ENCODE results near the gene ZNF319. TPM values are rescaled to one million over a fixed set of nuclear protein-coding genes. Genes with fewer than 3 reads are reported as not detected.
A peak's percentile ranks its signal among the peaks of the same experiment; 100 is the strongest.

The ZNF319 gene
- total and polyA plus RNA-seq, 2 experiments from 2014 or later: 1.7 to 10.0 TPM

DNA sequence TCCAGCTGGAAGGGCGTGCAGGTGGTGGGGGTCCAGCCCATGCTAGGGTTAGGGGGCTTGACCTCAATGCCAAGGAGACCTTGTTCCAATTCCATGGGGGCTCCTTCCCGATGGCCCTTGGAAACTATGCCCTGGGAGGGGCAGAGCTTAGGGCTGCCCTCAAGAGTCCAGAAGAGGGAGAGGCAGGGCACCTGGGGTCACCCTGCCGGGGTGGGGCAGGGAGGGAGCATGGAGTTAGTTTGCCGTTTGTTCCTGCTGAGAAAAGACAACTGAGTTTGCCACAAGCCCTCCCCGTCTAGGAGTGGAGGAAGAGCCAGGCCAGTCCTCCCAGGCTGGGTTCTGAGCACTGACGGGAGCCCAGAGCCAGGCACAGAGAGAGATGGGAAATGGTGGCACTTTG is 46.5 kb upstream of the ZNF319 start (continued):
- TF ChIP-seq EZH2 (IDR thresholded peaks at IDR 0.05; ENCODE audit: low read depth, unreplicated experiment) (no peak), JUNB (IDR thresholded peaks at IDR 0.05; ENCODE audit: unreplicated experiment) (no peak)

DNA sequence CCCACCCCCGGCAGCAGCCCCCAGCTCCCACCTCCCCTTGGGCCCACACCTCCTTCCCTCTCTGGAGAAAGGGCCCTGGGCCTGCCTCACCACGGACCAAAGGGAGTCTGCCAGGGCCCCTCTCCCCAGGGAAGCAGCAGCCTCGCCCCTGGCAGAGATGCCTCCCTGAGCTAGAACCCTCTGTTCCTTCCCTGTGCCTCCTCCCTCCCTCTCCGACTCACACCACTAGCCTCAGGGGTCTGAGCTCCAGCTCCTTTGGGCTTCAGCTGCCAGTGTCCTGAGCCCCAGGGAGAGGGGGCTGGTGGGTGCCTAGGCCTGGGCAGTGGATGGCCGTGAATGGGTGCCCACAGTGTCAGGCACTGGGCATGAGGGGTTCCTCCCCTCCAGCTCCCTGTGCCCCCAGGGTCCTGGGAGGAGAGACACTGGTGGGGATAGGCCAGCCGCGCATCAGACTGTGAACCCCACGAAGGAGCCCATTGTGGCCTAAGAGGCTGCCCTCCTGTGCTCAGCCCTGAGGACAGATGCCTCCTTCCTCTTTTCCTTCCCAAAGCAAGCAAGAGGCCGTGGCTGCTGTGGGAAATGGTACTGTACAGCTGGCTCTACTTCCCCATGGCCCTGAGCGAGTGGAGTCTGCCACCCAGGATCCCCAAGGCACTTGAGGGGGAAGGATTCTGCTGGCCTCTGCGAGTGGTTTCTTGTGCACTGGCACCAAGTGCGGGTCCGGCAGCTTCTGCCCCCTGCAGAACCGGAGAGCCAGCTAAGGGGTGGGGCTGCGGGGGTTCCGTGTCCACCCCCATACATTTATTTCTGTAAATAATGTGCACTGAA is 45.8 kb upstream of the ZNF319 start:
- Mint-ChIP-seq H3K27me3 (ENCODE audit: insufficient read depth, low read depth, poor library complexity) (peaks cover 14% of the 10 kb centered on the region), H3K27ac (no peak overlapping the region), H3K9me3 (peaks cover 9% of the 10 kb centered on the region; the same call in 2 of the 3 replicates), H3K36me3 (ENCODE audit: low read depth) (peaks cover 16% of the 10 kb centered on the region; the same call in 2 of the 3 replicates), H3K4me3 (no peak overlapping the region), H3K4me1 (peaks cover 16% of the 10 kb centered on the region)
- ATAC-seq (no peak), DNase-seq (ENCODE audit: low spot score) (no peak)
- H3K79me2 ChIP-seq (replicated peaks; ENCODE audit: insufficient read depth): no peaks in the 10 kb centered on the region
- H3K4me2 ChIP-seq: no peak overlapping the region
- H3K36me3 ChIP-seq (ENCODE audit: insufficient read depth): no peaks in the 10 kb centered on the region
- H3K4me3 ChIP-seq: no peak overlapping the region
- peaks cover 15% of the 10 kb centered on the region for H3K4me1 ChIP-seq (ENCODE audit: insufficient read depth)
- no peaks in the 10 kb centered on the region for H3K9me2 ChIP-seq (ENCODE audit: insufficient read depth)
- no peak overlapping the region for H3K27ac ChIP-seq (ENCODE audit: low read depth)
- H3K27me3 ChIP-seq (ENCODE audit: insufficient read depth): no peaks in the 10 kb centered on the region
- H4K20me1 ChIP-seq (replicated peaks; ENCODE audit: insufficient read depth): no peaks in the 10 kb centered on the region
- H3F3A ChIP-seq (replicated peaks; ENCODE audit: low read depth): 0 out of 2 replicates have a peak, but pooled peaks cover 2% of the 10 kb centered on the region
- TF ChIP-seq, protein P1, sequence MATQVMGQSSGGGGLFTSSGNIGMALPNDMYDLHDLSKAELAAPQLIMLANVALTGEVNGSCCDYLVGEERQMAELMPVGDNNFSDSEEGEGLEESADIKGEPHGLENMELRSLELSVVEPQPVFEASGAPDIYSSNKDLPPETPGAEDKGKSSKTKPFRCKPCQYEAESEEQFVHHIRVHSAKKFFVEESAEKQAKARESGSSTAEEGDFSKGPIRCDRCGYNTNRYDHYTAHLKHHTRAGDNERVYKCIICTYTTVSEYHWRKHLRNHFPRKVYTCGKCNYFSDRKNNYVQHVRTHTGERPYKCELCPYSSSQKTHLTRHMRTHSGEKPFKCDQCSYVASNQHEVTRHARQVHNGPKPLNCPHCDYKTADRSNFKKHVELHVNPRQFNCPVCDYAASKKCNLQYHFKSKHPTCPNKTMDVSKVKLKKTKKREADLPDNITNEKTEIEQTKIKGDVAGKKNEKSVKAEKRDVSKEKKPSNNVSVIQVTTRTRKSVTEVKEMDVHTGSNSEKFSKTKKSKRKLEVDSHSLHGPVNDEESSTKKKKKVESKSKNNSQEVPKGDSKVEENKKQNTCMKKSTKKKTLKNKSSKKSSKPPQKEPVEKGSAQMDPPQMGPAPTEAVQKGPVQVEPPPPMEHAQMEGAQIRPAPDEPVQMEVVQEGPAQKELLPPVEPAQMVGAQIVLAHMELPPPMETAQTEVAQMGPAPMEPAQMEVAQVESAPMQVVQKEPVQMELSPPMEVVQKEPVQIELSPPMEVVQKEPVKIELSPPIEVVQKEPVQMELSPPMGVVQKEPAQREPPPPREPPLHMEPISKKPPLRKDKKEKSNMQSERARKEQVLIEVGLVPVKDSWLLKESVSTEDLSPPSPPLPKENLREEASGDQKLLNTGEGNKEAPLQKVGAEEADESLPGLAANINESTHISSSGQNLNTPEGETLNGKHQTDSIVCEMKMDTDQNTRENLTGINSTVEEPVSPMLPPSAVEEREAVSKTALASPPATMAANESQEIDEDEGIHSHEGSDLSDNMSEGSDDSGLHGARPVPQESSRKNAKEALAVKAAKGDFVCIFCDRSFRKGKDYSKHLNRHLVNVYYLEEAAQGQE (IDR thresholded peaks at IDR 0.05; ENCODE audit: unreplicated experiment): no peak
- TF ChIP-seq EZH2phosphoT487 (IDR thresholded peaks at IDR 0.05; ENCODE audit: unreplicated experiment) (no peak), POLR2AphosphoS5 (IDR thresholded peaks at IDR 0.05; ENCODE audit: low read depth) (0 out of 2 replicates have a peak, but pooled peaks have one; percentile 18), EZH2 (IDR thresholded peaks at IDR 0.05; ENCODE audit: low read depth, unreplicated experiment) (no peak), ZNF331 (CRISPR knock-in tag; IDR thresholded peaks at IDR 0.05; ENCODE audit: low read depth) (no peak)
- TF ChIP-seq, protein P2, sequence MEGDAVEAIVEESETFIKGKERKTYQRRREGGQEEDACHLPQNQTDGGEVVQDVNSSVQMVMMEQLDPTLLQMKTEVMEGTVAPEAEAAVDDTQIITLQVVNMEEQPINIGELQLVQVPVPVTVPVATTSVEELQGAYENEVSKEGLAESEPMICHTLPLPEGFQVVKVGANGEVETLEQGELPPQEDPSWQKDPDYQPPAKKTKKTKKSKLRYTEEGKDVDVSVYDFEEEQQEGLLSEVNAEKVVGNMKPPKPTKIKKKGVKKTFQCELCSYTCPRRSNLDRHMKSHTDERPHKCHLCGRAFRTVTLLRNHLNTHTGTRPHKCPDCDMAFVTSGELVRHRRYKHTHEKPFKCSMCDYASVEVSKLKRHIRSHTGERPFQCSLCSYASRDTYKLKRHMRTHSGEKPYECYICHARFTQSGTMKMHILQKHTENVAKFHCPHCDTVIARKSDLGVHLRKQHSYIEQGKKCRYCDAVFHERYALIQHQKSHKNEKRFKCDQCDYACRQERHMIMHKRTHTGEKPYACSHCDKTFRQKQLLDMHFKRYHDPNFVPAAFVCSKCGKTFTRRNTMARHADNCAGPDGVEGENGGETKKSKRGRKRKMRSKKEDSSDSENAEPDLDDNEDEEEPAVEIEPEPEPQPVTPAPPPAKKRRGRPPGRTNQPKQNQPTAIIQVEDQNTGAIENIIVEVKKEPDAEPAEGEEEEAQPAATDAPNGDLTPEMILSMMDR (conservative IDR thresholded peaks at IDR 0.05; ENCODE audit: low read depth in 2 of 2): no peak
- no peak overlapping the region for H2AFZ ChIP-seq
